ENCODE results near the gene RABGAP1L.

DNA sequence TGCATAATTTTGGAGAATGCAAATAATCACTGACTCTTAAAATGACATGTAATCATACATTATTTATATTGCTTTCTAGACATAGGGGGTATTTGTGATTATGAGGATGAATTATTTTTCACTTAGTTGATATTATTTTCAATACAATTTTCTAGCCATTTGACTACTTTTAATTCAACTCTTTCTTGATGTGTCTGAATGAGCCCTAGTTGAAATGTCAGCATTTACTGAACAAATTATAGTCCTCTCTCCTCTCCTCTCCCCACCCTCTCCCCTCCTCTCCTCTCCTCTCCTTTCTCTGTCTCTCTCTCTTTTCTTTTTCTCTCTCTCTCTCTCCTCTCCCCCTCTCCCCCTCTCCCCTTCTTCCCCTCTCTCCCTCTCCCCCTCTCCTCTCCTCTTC lies 483.1 kb downstream of the RABGAP1L start:
- TF ChIP-seq, protein P1, sequence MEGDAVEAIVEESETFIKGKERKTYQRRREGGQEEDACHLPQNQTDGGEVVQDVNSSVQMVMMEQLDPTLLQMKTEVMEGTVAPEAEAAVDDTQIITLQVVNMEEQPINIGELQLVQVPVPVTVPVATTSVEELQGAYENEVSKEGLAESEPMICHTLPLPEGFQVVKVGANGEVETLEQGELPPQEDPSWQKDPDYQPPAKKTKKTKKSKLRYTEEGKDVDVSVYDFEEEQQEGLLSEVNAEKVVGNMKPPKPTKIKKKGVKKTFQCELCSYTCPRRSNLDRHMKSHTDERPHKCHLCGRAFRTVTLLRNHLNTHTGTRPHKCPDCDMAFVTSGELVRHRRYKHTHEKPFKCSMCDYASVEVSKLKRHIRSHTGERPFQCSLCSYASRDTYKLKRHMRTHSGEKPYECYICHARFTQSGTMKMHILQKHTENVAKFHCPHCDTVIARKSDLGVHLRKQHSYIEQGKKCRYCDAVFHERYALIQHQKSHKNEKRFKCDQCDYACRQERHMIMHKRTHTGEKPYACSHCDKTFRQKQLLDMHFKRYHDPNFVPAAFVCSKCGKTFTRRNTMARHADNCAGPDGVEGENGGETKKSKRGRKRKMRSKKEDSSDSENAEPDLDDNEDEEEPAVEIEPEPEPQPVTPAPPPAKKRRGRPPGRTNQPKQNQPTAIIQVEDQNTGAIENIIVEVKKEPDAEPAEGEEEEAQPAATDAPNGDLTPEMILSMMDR (IDR thresholded peaks at IDR 0.05; ENCODE audit: low read depth, low read length), result no peak
- TF ChIP-seq, protein P2, sequence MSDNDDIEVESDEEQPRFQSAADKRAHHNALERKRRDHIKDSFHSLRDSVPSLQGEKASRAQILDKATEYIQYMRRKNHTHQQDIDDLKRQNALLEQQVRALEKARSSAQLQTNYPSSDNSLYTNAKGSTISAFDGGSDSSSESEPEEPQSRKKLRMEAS (IDR thresholded peaks at IDR 0.05; ENCODE audit: low read depth, low read length), result no peak
- TF ChIP-seq POLR2A (IDR thresholded peaks at IDR 0.05; ENCODE audit: extremely low read depth, insufficient read length) (no peak), MYC (IDR thresholded peaks at IDR 0.05; ENCODE audit: low read depth, low read length) (no peak)
